ENCODE data around the gene PCDH20.

Gene PCDH20

GRCh38 chr13:61415058-61415721 is 459 bp downstream of the PCDH20 start:
- TF ChIP-seq ZNF433 (tag by site-specific recombination; IDR thresholded peaks at IDR 0.05; ENCODE audit: low read depth) (no peak), HIC1 (tag by site-specific recombination; IDR thresholded peaks at IDR 0.05) (peak; percentile 83), ZBTB17 (tag by site-specific recombination; IDR thresholded peaks at IDR 0.05) (peak; percentile 26; the same call in 1 of the 2 replicates), ZEB2 (tag by site-specific recombination; IDR thresholded peaks at IDR 0.05) (no peak), ZBTB26 (tag by site-specific recombination; optimal IDR thresholded peaks at IDR 0.05) (peak; percentile 56), SCRT2 (tag by site-specific recombination; IDR thresholded peaks at IDR 0.05) (peak; percentile 23; the same call in 1 of the 2 replicates), SP3 (tag by site-specific recombination; IDR thresholded peaks at IDR 0.05) (peak; percentile 29; the same call in 1 of the 2 replicates)
- peaks cover 0 to 7% of the 10 kb centered on the region in 2 experiments; a peak in 1 of 3 replicates for H3K36me3 ChIP-seq (ENCODE audit: control insufficient read depth in 2 of 2, insufficient read depth in 1 of 2, low read length in 2 of 2)
- ChIA-PET CTCF (interaction anchor here (0.9 kb wide), 1 partner anchor 8 kb away, joined by 3 read pairs; no protein-coding TSS in a partner anchor), POLR2A (interaction anchor here (0.7 to 0.8 kb wide), 2 partner anchors 10 to 16 kb away, joined by 3 read pairs; no protein-coding TSS in a partner anchor)
- H3K4me3 ChIP-seq (ENCODE audit: low read depth, low read length), result peak overlapping the region; percentile 66
- H3K27ac ChIP-seq (ENCODE audit: extremely low read depth, low read depth, low read length), result no peak overlapping the region; the same call in 1 of the 2 replicates
- no peaks in the 10 kb centered on the region for H3K9me3 ChIP-seq (ENCODE audit: control insufficient read depth, insufficient read depth, low read depth, low read length)
- no peaks in the 10 kb centered on the region for H3K4me1 ChIP-seq (ENCODE audit: control insufficient read depth, insufficient read depth, low read length)

- Histone ChIP-seq H3K36me3 (ENCODE audit: control insufficient read depth in 2 of 2, insufficient read depth in 1 of 2, low read length in 2 of 2) (peaks cover 0 to 7% of the 10 kb centered on the region in 2 experiments; a peak in 1 of 3 replicates), H3K4me1 (ENCODE audit: control insufficient read depth, insufficient read depth, low read length) (no peaks in the 10 kb centered on the region), H3K9me3 (ENCODE audit: control insufficient read depth, insufficient read depth, low read depth, low read length) (no peaks in the 10 kb centered on the region), H3K4me3 (ENCODE audit: low read depth, low read length) (peak overlapping the region; percentile 66), H3K27ac (ENCODE audit: extremely low read depth, low read depth, low read length) (no peak overlapping the region; the same call in 1 of the 2 replicates)
- POLR2A ChIA-PET, result interaction anchor here (0.8 kb wide), 1 partner anchor 17 kb away, joined by 3 read pairs; no protein-coding TSS in a partner anchor
- CTCF ChIA-PET, result interaction anchor here (0.6 to 0.9 kb wide), 2 partner anchors 7 to 66 kb away, joined by 3 read pairs; no protein-coding TSS in a partner anchor
- TF ChIP-seq KLF17 (tag by site-specific recombination; IDR thresholded peaks at IDR 0.05) (no peak), ZNF585B (tag by site-specific recombination; IDR thresholded peaks at IDR 0.05) (no peak), YY2 (tag by site-specific recombination; IDR thresholded peaks at IDR 0.05) (no peak), ZNF398 (tag by site-specific recombination; IDR thresholded peaks at IDR 0.05) (no peak), ZNF521 (tag by site-specific recombination; IDR thresholded peaks at IDR 0.05) (no peak), ZNF48 (tag by site-specific recombination; IDR thresholded peaks at IDR 0.05) (no peak), ZNF837 (tag by site-specific recombination; IDR thresholded peaks at IDR 0.05) (no peak), ZBTB8A (tag by site-specific recombination; IDR thresholded peaks at IDR 0.05) (no peak)
Observed at GRCh38 chr13:61414686-61415057, 977 bp downstream of the PCDH20 start.

All from HEK293 (cell line).